Trophoblast cell (in vitro differentiated cells and primary cell): ENCODE measurements around the gene SCRT2.

Source experiments
- DNase-seq, 2 donors: peaks; one replicate each; pipeline ENCODE4 v3.0.0-alpha.2; 2016
- H2AFZ ChIP-seq: 2 replicates; pipeline ENCODE4 v1.6.1; 2013; ENCODE audit warnings: low read length, moderate library complexity, mild to moderate bottlenecking; ENCODE audit not compliant: insufficient read depth, poor library complexity
- H2AK5ac ChIP-seq: 2 replicates; pipeline ENCODE4 v1.6.1; 2013; ENCODE audit warnings: mild to moderate bottlenecking, low read length
- H2BK120ac ChIP-seq: 2 replicates; pipeline ENCODE4 v1.6.1; 2013; ENCODE audit warnings: low read length, mild to moderate bottlenecking, moderate library complexity; ENCODE audit not compliant: insufficient read depth, poor library complexity
- H2BK12ac ChIP-seq: 2 replicates; pipeline ENCODE4 v1.6.1; 2013; ENCODE audit warnings: mild to moderate bottlenecking, low read length, moderate library complexity
- H2BK5ac ChIP-seq: 2 replicates; pipeline ENCODE4 v1.6.1; 2013; ENCODE audit warnings: low read length, low read depth, moderate library complexity, mild to moderate bottlenecking; ENCODE audit not compliant: poor library complexity
- H3K14ac ChIP-seq: 2 replicates; pipeline ENCODE4 v1.6.1; 2013; ENCODE audit warnings: mild to moderate bottlenecking, low read length
- H3K18ac ChIP-seq: 2 replicates; pipeline ENCODE4 v1.6.1; 2013; ENCODE audit warnings: mild to moderate bottlenecking, low read length
- H3K23ac ChIP-seq: 2 replicates; pipeline ENCODE4 v1.6.1; 2013; ENCODE audit warnings: low read length
- H3K27ac ChIP-seq: 2 replicates; pipeline ENCODE4 v1.5.1; 2013; ENCODE audit warnings: low read depth, mild to moderate bottlenecking, inconsistent platforms, low read length, moderate library complexity
- H3K27me3 ChIP-seq: 2 replicates; pipeline ENCODE4 v1.6.1; 2013; ENCODE audit warnings: inconsistent platforms, mild to moderate bottlenecking, low read length, moderate library complexity; ENCODE audit not compliant: insufficient read depth
- H3K36me3 ChIP-seq, 2 experiments: 1 replicate in 1 of 2; 2 replicates in 1 of 2; pipeline ENCODE4 v1.6.1; 2013; ENCODE audit warnings: low read length in 2 of 2, mild to moderate bottlenecking in 2 of 2, moderate library complexity in 1 of 2; ENCODE audit not compliant: insufficient read depth in 2 of 2, control insufficient read depth in 1 of 2
- H3K4ac ChIP-seq: 2 replicates; pipeline ENCODE4 v1.6.1; 2013; ENCODE audit warnings: low read depth, mild to moderate bottlenecking, low read length, moderate library complexity
- H3K4me1 ChIP-seq, 2 experiments: 1 replicate in 1 of 2; 2 replicates in 1 of 2; pipeline ENCODE4 v1.6.1; 2013; ENCODE audit warnings: low read length in 2 of 2, mild to moderate bottlenecking in 2 of 2, moderate library complexity in 1 of 2; ENCODE audit not compliant: insufficient read depth in 2 of 2, control insufficient read depth in 1 of 2
- H3K4me2 ChIP-seq: 2 replicates; pipeline ENCODE4 v1.6.1; 2013; ENCODE audit warnings: inconsistent platforms, mild to moderate bottlenecking, low read length, moderate library complexity
- H3K4me3 ChIP-seq: 2 replicates; pipeline ENCODE4 v1.5.1; 2013; ENCODE audit warnings: mild to moderate bottlenecking, low read depth, low read length, inconsistent platforms
- H3K79me1 ChIP-seq: one replicate; pipeline ENCODE4 v1.6.1; 2013; ENCODE audit warnings: low read length
- H3K79me2 ChIP-seq: 2 replicates; pipeline ENCODE4 v1.6.1; 2013; ENCODE audit warnings: low read length, mild to moderate bottlenecking; ENCODE audit not compliant: control insufficient read depth, insufficient read depth, poor library complexity
- H3K9ac ChIP-seq: 2 replicates; pipeline ENCODE4 v1.6.1; 2013; ENCODE audit warnings: mild to moderate bottlenecking, low read length
- H3K9me3 ChIP-seq: 2 replicates; pipeline ENCODE4 v1.6.1; 2013; ENCODE audit warnings: low read depth, mild to moderate bottlenecking, control low read depth, inconsistent platforms, low read length; ENCODE audit not compliant: insufficient read depth
- H4K12ac ChIP-seq: 2 replicates; pipeline ENCODE4 v1.6.1; 2013; ENCODE audit warnings: low read depth, mild to moderate bottlenecking, low read length, moderate library complexity
- H4K8ac ChIP-seq: 2 replicates; pipeline ENCODE4 v1.6.1; 2013; ENCODE audit warnings: low read depth, mild to moderate bottlenecking, low read length, moderate library complexity
- H4K91ac ChIP-seq: one replicate; pipeline ENCODE4 v1.6.1; 2013; ENCODE audit warnings: low read depth, mild to moderate bottlenecking, low read length, moderate library complexity
- WGBS: extraction: QIAGEN DNeasy Blood & Tissue Kit; methylation state at CpG from one replicate; pipeline ENCODE4 v1.1.7; 2013; ENCODE audit warnings: missing lambda C conversion rate; ENCODE audit not compliant: insufficient read length, insufficient coverage; ENCODE audit errors: extremely low coverage; 5-methylcytosine and 5-hydroxymethylcytosine counted together

The SCRT2 gene

GRCh38 chr20:625360-625932 is 50.2 kb downstream of the SCRT2 start:
- Histone ChIP-seq H3K4me3 (no peak overlapping the region), H2AFZ (no peak overlapping the region), H3K23ac (no peak overlapping the region), H2BK5ac (no peak overlapping the region), H2BK120ac (no peak overlapping the region), H3K18ac (no peak overlapping the region), H3K4me1 (peaks cover 9 to 12% of the 10 kb centered on the region in 2 experiments), H4K91ac (no peak overlapping the region), H3K27me3 (no peaks in the 10 kb centered on the region), H3K79me2 (no peaks in the 10 kb centered on the region), H3K36me3 (no peaks in the 10 kb centered on the region), H3K27ac (no peak overlapping the region), H3K4me2 (no peak overlapping the region), H3K4ac (no peak overlapping the region), H3K79me1 (peaks cover 1% of the 10 kb centered on the region), H2BK12ac (no peak overlapping the region), H3K14ac (no peak overlapping the region), H3K9ac (no peak overlapping the region), H4K8ac (no peak overlapping the region), H4K12ac (no peak overlapping the region), H3K9me3 (no peaks in the 10 kb centered on the region), H2AK5ac (no peak overlapping the region)
- DNase-seq = no peak
- no CpG with 5 or more reads among the region's 4 CpGs for WGBS

GRCh38 chr20:623704-624103 is 51.9 kb downstream of the SCRT2 start:
- H3K4ac ChIP-seq = no peak overlapping the region
- H3K9me3 ChIP-seq = no peaks in the 10 kb centered on the region

GRCh38 chr20:623021-623420 is 52.6 kb downstream of the SCRT2 start:
- H3K27me3 ChIP-seq = no peaks in the 10 kb centered on the region
- H3K79me1 ChIP-seq = peaks cover 3% of the 10 kb centered on the region
- H4K12ac ChIP-seq = no peak overlapping the region
- no peak overlapping the region for H2BK5ac ChIP-seq
- H3K4me1 ChIP-seq = peaks cover 13 to 21% of the 10 kb centered on the region in 2 experiments
- no peak overlapping the region for H3K23ac ChIP-seq
- H3K4me3 ChIP-seq = no peak overlapping the region
- WGBS = no CpG with 5 or more reads among the region's 4 CpGs
- no peak overlapping the region for H2BK120ac ChIP-seq
- H3K4me2 ChIP-seq = no peak overlapping the region
- H3K9me3 ChIP-seq = no peaks in the 10 kb centered on the region
- no peak overlapping the region for H3K18ac ChIP-seq
- no peak overlapping the region for H2AK5ac ChIP-seq
- no peak overlapping the region for H4K91ac ChIP-seq
- H3K79me2 ChIP-seq = no peaks in the 10 kb centered on the region
- no peak overlapping the region for H4K8ac ChIP-seq
- no peaks in the 10 kb centered on the region for H3K36me3 ChIP-seq
- no peak for DNase-seq
- no peak overlapping the region for H3K4ac ChIP-seq
- no peak overlapping the region for H2AFZ ChIP-seq
- H3K9ac ChIP-seq = no peak overlapping the region
- H2BK12ac ChIP-seq = no peak overlapping the region
- H3K27ac ChIP-seq = no peak overlapping the region
- H3K14ac ChIP-seq = no peak overlapping the region

More at GRCh38 chr20:623704-624103, 51.9 kb downstream of the SCRT2 start:
- Histone ChIP-seq H3K79me1 (peaks cover 3% of the 10 kb centered on the region), H3K4me1 (peaks cover 13 to 17% of the 10 kb centered on the region in 2 experiments), H3K27ac (no peak overlapping the region), H4K8ac (no peak overlapping the region), H3K4me2 (no peak overlapping the region), H2AFZ (no peak overlapping the region), H4K91ac (no peak overlapping the region), H3K23ac (no peak overlapping the region), H3K36me3 (no peaks in the 10 kb centered on the region), H4K12ac (no peak overlapping the region), H3K4me3 (no peak overlapping the region), H3K79me2 (no peaks in the 10 kb centered on the region), H2BK5ac (no peak overlapping the region), H3K14ac (no peak overlapping the region), H3K27me3 (no peaks in the 10 kb centered on the region), H3K9ac (no peak overlapping the region), H2BK12ac (no peak overlapping the region), H3K18ac (no peak overlapping the region), H2BK120ac (no peak overlapping the region), H2AK5ac (no peak overlapping the region)
- WGBS = no CpG with 5 or more reads among the region's 4 CpGs
- DNase-seq = no peak

GRCh38 chr20:622161-622560 is 53.4 kb downstream of the SCRT2 start:
- no peak overlapping the region for H2BK5ac ChIP-seq
- WGBS = no CpG with 5 or more reads among the region's 7 CpGs
- no peak overlapping the region for H3K4me3 ChIP-seq
- no peak overlapping the region for H2AFZ ChIP-seq
- H3K23ac ChIP-seq = no peak overlapping the region
- H3K36me3 ChIP-seq = no peaks in the 10 kb centered on the region
- no peak overlapping the region for H3K18ac ChIP-seq
- no peak overlapping the region for H2BK120ac ChIP-seq
- H3K4me2 ChIP-seq = no peak overlapping the region
- H4K8ac ChIP-seq = no peak overlapping the region
- H4K91ac ChIP-seq = no peak overlapping the region
- no peak for DNase-seq
- no peak overlapping the region for H3K27ac ChIP-seq
- no peak overlapping the region for H3K9ac ChIP-seq
- no peaks in the 10 kb centered on the region for H3K79me2 ChIP-seq
- H3K14ac ChIP-seq = no peak overlapping the region
- no peak overlapping the region for H2BK12ac ChIP-seq
- no peak overlapping the region for H2AK5ac ChIP-seq
- H3K27me3 ChIP-seq = no peaks in the 10 kb centered on the region
- H3K4me1 ChIP-seq = peaks cover 13 to 21% of the 10 kb centered on the region in 2 experiments
- H4K12ac ChIP-seq = no peak overlapping the region
- H3K9me3 ChIP-seq = no peaks in the 10 kb centered on the region
- peaks cover 3% of the 10 kb centered on the region for H3K79me1 ChIP-seq
- H3K4ac ChIP-seq = no peak overlapping the region
